ENCODE results near the gene TADA3. TPM values are rescaled to one million over a fixed set of nuclear protein-coding genes. Genes with fewer than 3 reads are reported as not detected.

Gene TADA3
- total RNA-seq, 1 experiment from 2014 or later, result 85.4 TPM

DNA sequence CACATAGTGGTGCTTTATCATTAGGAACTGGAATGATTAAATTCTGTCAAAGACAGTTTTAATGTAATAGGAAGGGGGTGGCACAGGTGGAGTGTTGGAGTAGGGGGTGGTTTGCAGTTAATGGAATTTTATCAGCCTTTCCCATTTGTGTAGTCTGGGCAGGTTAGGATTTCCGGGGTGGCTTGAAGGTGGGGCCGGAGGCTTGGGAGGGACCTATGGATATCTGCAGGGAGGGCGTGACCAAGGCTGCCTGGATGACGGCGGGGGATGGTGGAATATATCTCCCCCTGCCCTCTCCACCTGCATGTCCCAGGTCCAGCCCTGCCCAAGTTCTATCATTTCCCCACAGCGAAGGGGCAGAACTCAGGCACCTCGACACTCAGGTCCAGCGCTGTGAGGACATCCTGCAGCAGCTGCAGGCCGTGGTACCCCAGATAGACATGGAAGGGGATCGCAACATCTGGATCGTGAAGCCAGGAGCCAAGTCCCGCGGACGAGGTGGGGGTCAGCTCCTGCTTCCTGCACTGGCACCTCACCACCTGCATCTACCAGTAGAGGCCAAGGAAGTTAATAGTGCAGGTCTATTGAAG is 33.3 kb upstream of the TADA3 start:
- H2AFZ ChIP-seq (ENCODE audit: low read length), result no peak overlapping the region
- H3K27ac ChIP-seq (ENCODE audit: low read length), result no peak overlapping the region
- BruUV-seq (replicated peaks), result no TSS peak
- no peaks in the 10 kb centered on the region for H3K27me3 ChIP-seq (ENCODE audit: low read length)
- H3K79me2 ChIP-seq (ENCODE audit: low read length), result no peaks in the 10 kb centered on the region
- no peaks in the 10 kb centered on the region for H3K9me2 ChIP-seq (replicated peaks; ENCODE audit: low read length)
- H3K4me2 ChIP-seq (ENCODE audit: low read length), result no peak overlapping the region
- no peaks in the 10 kb centered on the region for H3F3A ChIP-seq (ENCODE audit: low read length, unreplicated experiment)
- DNase-seq (no peak), ATAC-seq (no peak)
- TF ChIP-seq EZH2 (IDR thresholded peaks at IDR 0.05; ENCODE audit: low read length, unreplicated experiment), result no peak
- TF ChIP-seq, protein P1, sequence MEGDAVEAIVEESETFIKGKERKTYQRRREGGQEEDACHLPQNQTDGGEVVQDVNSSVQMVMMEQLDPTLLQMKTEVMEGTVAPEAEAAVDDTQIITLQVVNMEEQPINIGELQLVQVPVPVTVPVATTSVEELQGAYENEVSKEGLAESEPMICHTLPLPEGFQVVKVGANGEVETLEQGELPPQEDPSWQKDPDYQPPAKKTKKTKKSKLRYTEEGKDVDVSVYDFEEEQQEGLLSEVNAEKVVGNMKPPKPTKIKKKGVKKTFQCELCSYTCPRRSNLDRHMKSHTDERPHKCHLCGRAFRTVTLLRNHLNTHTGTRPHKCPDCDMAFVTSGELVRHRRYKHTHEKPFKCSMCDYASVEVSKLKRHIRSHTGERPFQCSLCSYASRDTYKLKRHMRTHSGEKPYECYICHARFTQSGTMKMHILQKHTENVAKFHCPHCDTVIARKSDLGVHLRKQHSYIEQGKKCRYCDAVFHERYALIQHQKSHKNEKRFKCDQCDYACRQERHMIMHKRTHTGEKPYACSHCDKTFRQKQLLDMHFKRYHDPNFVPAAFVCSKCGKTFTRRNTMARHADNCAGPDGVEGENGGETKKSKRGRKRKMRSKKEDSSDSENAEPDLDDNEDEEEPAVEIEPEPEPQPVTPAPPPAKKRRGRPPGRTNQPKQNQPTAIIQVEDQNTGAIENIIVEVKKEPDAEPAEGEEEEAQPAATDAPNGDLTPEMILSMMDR (conservative IDR thresholded peaks at IDR 0.05; ENCODE audit: low read depth, low read length), result no peak
- TF ChIP-seq EZH2phosphoT487 (IDR thresholded peaks at IDR 0.05; ENCODE audit: borderline replicate concordance, low read length), result no peak
- no peaks in the 10 kb centered on the region for H3K9me3 ChIP-seq (ENCODE audit: low read length)
- H3K36me3 ChIP-seq (ENCODE audit: low read depth, low read length), result no peaks in the 10 kb centered on the region
- H4K20me1 ChIP-seq (ENCODE audit: low read length), result no peaks in the 10 kb centered on the region
- no peak overlapping the region for H3K4me3 ChIP-seq (ENCODE audit: low read length)
- CTCF ChIA-PET, result no interaction called here
- intact Hi-C loops (cut with micrococcal nuclease), result no loop called here
- no peak overlapping the region for H3K9ac ChIP-seq (ENCODE audit: low read length)
- no peaks in the 10 kb centered on the region for H3K4me1 ChIP-seq (ENCODE audit: insufficient read depth, low read length)
- POLR2A ChIA-PET (ENCODE audit: unreplicated experiment), result no interaction called here

DNA sequence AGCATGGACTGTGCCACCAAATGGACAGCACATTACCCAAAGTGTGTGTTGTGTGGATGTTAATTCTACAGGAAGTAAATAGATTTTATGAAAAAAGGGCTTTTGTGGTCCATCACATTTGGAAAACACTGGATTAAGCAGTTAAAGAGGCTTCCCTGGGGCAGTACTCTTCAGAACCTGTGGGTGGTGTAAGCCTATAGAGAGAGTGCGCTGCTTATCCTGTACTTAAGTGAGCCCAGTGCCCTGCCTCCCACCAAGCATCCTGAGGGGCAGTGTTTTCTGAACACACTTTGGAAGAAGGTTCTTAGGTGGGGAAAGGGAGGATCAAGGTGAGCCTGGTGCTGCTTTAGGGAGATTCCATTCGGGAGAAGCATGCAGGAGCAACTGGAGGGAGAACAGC is 28.7 kb upstream of the TADA3 start:
- H3K9ac ChIP-seq (ENCODE audit: low read length), result no peak overlapping the region
- no peak overlapping the region for H3K27ac ChIP-seq (ENCODE audit: low read length)
- ATAC-seq, result peak; percentile 95
- H3K4me3 ChIP-seq (ENCODE audit: low read length), result no peak overlapping the region
- peak; percentile 53 for DNase-seq
- H3K79me2 ChIP-seq (ENCODE audit: low read length), result no peaks in the 10 kb centered on the region
- H3F3A ChIP-seq (ENCODE audit: low read length, unreplicated experiment), result no peaks in the 10 kb centered on the region
- BruUV-seq (replicated peaks), result no TSS peak
- POLR2A ChIA-PET (ENCODE audit: unreplicated experiment), result interaction anchor here (0.7 kb wide), 1 partner anchor 71 kb away, joined by 3 read pairs; the partner anchor contains the start of gene OGG1
- CTCF ChIA-PET, result no interaction called here
- H3K4me2 ChIP-seq (ENCODE audit: low read length), result no peak overlapping the region
- TF ChIP-seq, protein P1 (conservative IDR thresholded peaks at IDR 0.05; ENCODE audit: low read depth, low read length), result peak; percentile 71
- no peak for TF ChIP-seq EZH2 (IDR thresholded peaks at IDR 0.05; ENCODE audit: low read length, unreplicated experiment)
- no peak for TF ChIP-seq EZH2phosphoT487 (IDR thresholded peaks at IDR 0.05; ENCODE audit: borderline replicate concordance, low read length)
- no peaks in the 10 kb centered on the region for H3K4me1 ChIP-seq (ENCODE audit: insufficient read depth, low read length)
- H2AFZ ChIP-seq (ENCODE audit: low read length), result no peak overlapping the region
- no peaks in the 10 kb centered on the region for H3K9me2 ChIP-seq (replicated peaks; ENCODE audit: low read length)
- no peaks in the 10 kb centered on the region for H3K36me3 ChIP-seq (ENCODE audit: low read depth, low read length)
- intact Hi-C loops (cut with micrococcal nuclease), result no loop called here
- H3K27me3 ChIP-seq (ENCODE audit: low read length), result no peaks in the 10 kb centered on the region
- H3K9me3 ChIP-seq (ENCODE audit: low read length), result no peaks in the 10 kb centered on the region
- H4K20me1 ChIP-seq (ENCODE audit: low read length), result no peaks in the 10 kb centered on the region

GRCh38 chr3:9820543-9820942 is 28.3 kb upstream of the TADA3 start:
- BruUV-seq (replicated peaks), result no TSS peak
- CTCF ChIA-PET, result no interaction called here
- H3K4me3 ChIP-seq (ENCODE audit: low read length), result no peak overlapping the region
- H3F3A ChIP-seq (ENCODE audit: low read length, unreplicated experiment), result no peaks in the 10 kb centered on the region
- H4K20me1 ChIP-seq (ENCODE audit: low read length), result no peaks in the 10 kb centered on the region
- no peaks in the 10 kb centered on the region for H3K27me3 ChIP-seq (ENCODE audit: low read length)
- H3K4me2 ChIP-seq (ENCODE audit: low read length), result no peak overlapping the region
- no peak overlapping the region for H3K9ac ChIP-seq (ENCODE audit: low read length)
- POLR2A ChIA-PET (ENCODE audit: unreplicated experiment), result no interaction called here
- H3K79me2 ChIP-seq (ENCODE audit: low read length), result no peaks in the 10 kb centered on the region
- no peak overlapping the region for H3K27ac ChIP-seq (ENCODE audit: low read length)
- TF ChIP-seq EZH2phosphoT487 (IDR thresholded peaks at IDR 0.05; ENCODE audit: borderline replicate concordance, low read length), result no peak
- no peaks in the 10 kb centered on the region for H3K36me3 ChIP-seq (ENCODE audit: low read depth, low read length)
- H3K9me3 ChIP-seq (ENCODE audit: low read length), result no peaks in the 10 kb centered on the region
- ATAC-seq (no peak), DNase-seq (no peak)
- H3K9me2 ChIP-seq (replicated peaks; ENCODE audit: low read length), result no peaks in the 10 kb centered on the region
- H2AFZ ChIP-seq (ENCODE audit: low read length), result no peak overlapping the region
- intact Hi-C loops (cut with micrococcal nuclease), result no loop called here
- no peaks in the 10 kb centered on the region for H3K4me1 ChIP-seq (ENCODE audit: insufficient read depth, low read length)

Measured in PC-3 (cell line).